B cell (primary cell): ENCODE results near the gene CD59. TPM values are rescaled to one million over a fixed set of nuclear protein-coding genes. Genes with fewer than 3 reads are reported as not detected.

ENCODE experiments used
- ATAC-seq: fragments of 200-7000 bp; cut with Tn5 transposase; one replicate; pipeline ENCODE4 v1.10.0; 2021; ENCODE audit warnings: low read depth, mild to moderate bottlenecking, moderate number of reproducible peaks, moderate library complexity
- CTCF ChIA-PET: fragments of 350-600 bp; sonication (Branson Sonifier 250); formaldehyde crosslinking; loops from one replicate; lab custom pipeline; 2021; ENCODE audit warnings: antibody characterized with exemption, inconsistent platforms; lab: Charles Lee
- POLR2A ChIA-PET: fragments of 350-600 bp; sonication (Branson Sonifier 250); formaldehyde crosslinking; loops from one replicate; lab custom pipeline; 2021; ENCODE audit warnings: antibody characterized with exemption; lab: Charles Lee
- DNase-seq: peaks from one replicate; pipeline ENCODE4 v3.0.0; 2013
- H2AFZ ChIP-seq: 2 replicates; pipeline ENCODE4 v1.6.1; 2012; ENCODE audit warnings: mild to moderate bottlenecking, low read depth, low read length; ENCODE audit not compliant: insufficient read depth, poor library complexity, severe bottlenecking
- H3K27ac ChIP-seq, 2 donors: 1 replicate in 1 of 2; 2 replicates in 1 of 2; pipeline ENCODE4 v1.5.1; 2012 to 2013; ENCODE audit warnings: low read length in 2 of 2, mild to moderate bottlenecking in 2 of 2, moderate library complexity in 1 of 2
- H3K27me3 ChIP-seq, 4 experiments: fragments of 200-600 bp in 1 of 4; sonication (generic) in 1 of 4; replicated peaks in 1 of 4; 1 replicate in 2 of 4; 2 replicates in 2 of 4; pipeline versions ENCODE4 v1.6.1 to v1.7.0; 2013 to 2016; ENCODE audit warnings: low read length in 3 of 4, mild to moderate bottlenecking in 2 of 4, mixed read lengths in 1 of 4, moderate library complexity in 1 of 4; ENCODE audit not compliant: insufficient read depth in 4 of 4, control insufficient read depth in 3 of 4; ENCODE audit errors: control extremely low read depth in 1 of 4
- H3K36me3 ChIP-seq, 2 experiments: replicated peaks in 1 of 2; 1 replicate in 1 of 2; 2 replicates in 1 of 2; pipeline versions ENCODE4 v1.6.1 to v1.7.1; 2013; ENCODE audit warnings: low read length in 1 of 2; ENCODE audit not compliant: insufficient read depth in 2 of 2, control insufficient read depth in 1 of 2; ENCODE audit errors: control extremely low read depth in 1 of 2, extremely low read depth in 1 of 2
- H3K4me1 ChIP-seq, 2 donors: fragments of 200-600 bp in 1 of 2; sonication (generic) in 1 of 2; 1 replicate in 1 of 2; 2 replicates in 1 of 2; pipeline versions ENCODE4 v1.5.1 to v1.6.1; 2013 to 2017; ENCODE audit warnings: low read length in 2 of 2; ENCODE audit not compliant: control insufficient read depth in 2 of 2, insufficient read depth in 2 of 2
- H3K4me2 ChIP-seq: replicated peaks from 2 replicates; pipeline ENCODE3; 2012; ENCODE audit warnings: mild to moderate bottlenecking, low read depth, low read length; ENCODE audit not compliant: poor library complexity, severe bottlenecking
- H3K4me3 ChIP-seq, 5 experiments: fragments of 200-600 bp in 1 of 5; sonication (generic) in 1 of 5; 1 replicate in 3 of 5; 2 replicates in 2 of 5; pipeline versions ENCODE4 v1.5.1 to v1.7.0; 2011 to 2016; ENCODE audit warnings: low read length in 4 of 5, mild to moderate bottlenecking in 4 of 5, low read depth in 2 of 5, control low read depth in 1 of 5, moderate library complexity in 1 of 5; ENCODE audit not compliant: insufficient read depth in 1 of 5; ENCODE audit errors: control extremely low read depth in 1 of 5, extremely low read depth in 1 of 5
- H3K79me2 ChIP-seq: fragments of 200-600 bp; sonication (generic); one replicate; pipeline ENCODE4 v1.6.0; 2016; ENCODE audit warnings: low read length; ENCODE audit not compliant: control insufficient read depth, insufficient read depth
- H3K9ac ChIP-seq: fragments of 200-600 bp; sonication (generic); 2 replicates; pipeline ENCODE4 v1.6.1; 2017; ENCODE audit warnings: mild to moderate bottlenecking, low read length, moderate library complexity
- H3K9me3 ChIP-seq, 3 donors: one replicate each; pipeline versions ENCODE4 v1.6.1 to v1.7.1; 2013; ENCODE audit warnings: low read length in 2 of 3; ENCODE audit not compliant: control insufficient read depth in 2 of 3, insufficient read depth in 1 of 3; ENCODE audit errors: control extremely low read depth in 1 of 3
- H4K20me1 ChIP-seq: 2 replicates; pipeline ENCODE4 v1.6.0; 2012; ENCODE audit warnings: mild to moderate bottlenecking, low read length; ENCODE audit not compliant: insufficient read depth, control insufficient read depth, poor library complexity, severe bottlenecking
- H3K27ac Mint-ChIP-seq: one replicate; pipeline ENCODE4 v1.8.0; 2021; ENCODE audit warnings: mixed read lengths
- H3K27me3 Mint-ChIP-seq: one replicate; pipeline ENCODE4 v1.8.0; 2021; ENCODE audit warnings: mixed read lengths
- H3K4me1 Mint-ChIP-seq: one replicate; pipeline ENCODE4 v1.8.0; 2021; ENCODE audit warnings: mixed read lengths
- H3K4me3 Mint-ChIP-seq: one replicate; pipeline ENCODE4 v1.8.0; 2021; ENCODE audit warnings: mixed read lengths
- H3K9me3 Mint-ChIP-seq: one replicate; pipeline ENCODE4 v1.8.0; 2022; ENCODE audit warnings: mixed read lengths; ENCODE audit not compliant: insufficient read depth
- CTCF ChIP-seq: fragments of 200-600 bp; IDR thresholded peaks from one replicate; pipeline ENCODE4 v1.8.0; 2022; ENCODE audit warnings: antibody characterized with exemption, mild to moderate bottlenecking
- EZH2 ChIP-seq: IDR thresholded peaks from 2 replicates; pipeline ENCODE4 v1.6.1; 2012; ENCODE audit warnings: borderline replicate concordance, low read depth, mild to moderate bottlenecking, moderate library complexity, low read length; ENCODE audit not compliant: insufficient read depth, poor library complexity, severe bottlenecking
- WGBS: methylation state at CpG from one replicate; pipeline ENCODE4 v1.1.5; 2013; ENCODE audit warnings: missing lambda C conversion rate; ENCODE audit not compliant: insufficient coverage; 5-methylcytosine and 5-hydroxymethylcytosine counted together
- intact Hi-C: fragments of 100-400 bp; cut with micrococcal nuclease; formaldehyde crosslinking; loops from one replicate; pipeline ENCODE4 v1.10.0; 2022
- polyA plus RNA-seq: library from polyadenylated mRNA; depleted of rRNA; stranded (reverse); fragments of >200 nt; gene quantifications from 2 replicates; pipeline ENCODE4 v1.2.3, GENCODE V29; 2012
- total RNA-seq, 2 donors: library from RNA; stranded (reverse); fragments of 120-200 nt in 1 of 2; gene quantifications; 1 replicate in 1 of 2; 2 replicates in 1 of 2; pipeline versions ENCODE4 v1.2.3 to v1.2.4, GENCODE V29; 2013 to 2022

The CD59 gene
- total and polyA plus RNA-seq, 2 donors (not counting 1 experiment from before 2014, with no cell fraction given), result 10.9 to 41.3 TPM

GRCh38 chr11:33774736-33775466 is 38.7 kb upstream of the CD59 start:
- Histone ChIP-seq H3K4me2 (peak overlapping the region; percentile 85), H3K27me3 (peaks cover 0 to 30% (median 13%) of the 10 kb centered on the region in 4 experiments), H2AFZ (peak overlapping the region; percentile 87), H3K79me2 (peaks cover 36% of the 10 kb centered on the region), H3K4me3 (peak overlapping the region; percentile 65 to 91 (median 86)), H4K20me1 (peaks cover 25% of the 10 kb centered on the region), H3K9ac (peak overlapping the region; percentile 95), H3K9me3 (no peaks in the 10 kb centered on the region), H3K4me1 (peaks cover 21 to 24% of the 10 kb centered on the region in 2 donors), H3K36me3 (peaks cover 2 to 7% of the 10 kb centered on the region in 2 experiments), H3K27ac (peak overlapping the region; percentile 57 to 64)
- Mint-ChIP-seq H3K4me1 (peaks cover 40% of the 10 kb centered on the region), H3K4me3 (peak overlapping the region; percentile 92), H3K9me3 (no peaks in the 10 kb centered on the region), H3K27me3 (peaks cover 25% of the 10 kb centered on the region), H3K27ac (peak overlapping the region; percentile 95)
- DNase-seq (no peak), ATAC-seq (peak; percentile 0)
- WGBS, result 7% methylated on average over 20 of the region's 23 CpGs
- intact Hi-C loops, result loop anchor here (1.0 to 10.0 kb wide), 7 partner anchors 39 to 880 kb away; partner anchors contain the start of genes ABTB2, C11orf91, CAT and CD59
- ChIA-PET POLR2A (interaction anchor here (0.9 to 1.0 kb wide), 2 partner anchors 75 to 276 kb away, joined by 3 read pairs; partner anchors contain the start of genes C11orf91 and CAPRIN1), CTCF (interaction anchor here (0.8 to 1.0 kb wide), 2 partner anchors 83 to 197 kb away, joined by 3 read pairs; no protein-coding TSS in a partner anchor)
- no peak for TF ChIP-seq CTCF
- no peak for TF ChIP-seq EZH2
